SK-N-SH (cell line): Measurements from ENCODE around the gene CHD9.

ENCODE experiments used
- MAX ChIP-seq: IDR thresholded peaks from 2 replicates; pipeline ENCODE4 v1.4.0; 2012; ENCODE audit warnings: low read depth
- POLR2AphosphoS5 ChIP-seq: IDR thresholded peaks from 2 replicates; pipeline ENCODE4 v1.6.1; 2012; ENCODE audit warnings: low read depth, low read length
- TAF1 ChIP-seq: IDR thresholded peaks from 2 replicates; pipeline ENCODE4 v1.6.1; 2012; ENCODE audit warnings: low read depth, mild to moderate bottlenecking, low read length, moderate library complexity, borderline replicate concordance
- TF ChIP-seq, protein P1 (sequence below): fragments of 200-600 bp; sonication (generic); IDR thresholded peaks from 2 replicates; pipeline ENCODE4 v1.6.1; 2017; ENCODE audit warnings: antibody characterized with exemption, mild to moderate bottlenecking, moderate library complexity

DNA sequence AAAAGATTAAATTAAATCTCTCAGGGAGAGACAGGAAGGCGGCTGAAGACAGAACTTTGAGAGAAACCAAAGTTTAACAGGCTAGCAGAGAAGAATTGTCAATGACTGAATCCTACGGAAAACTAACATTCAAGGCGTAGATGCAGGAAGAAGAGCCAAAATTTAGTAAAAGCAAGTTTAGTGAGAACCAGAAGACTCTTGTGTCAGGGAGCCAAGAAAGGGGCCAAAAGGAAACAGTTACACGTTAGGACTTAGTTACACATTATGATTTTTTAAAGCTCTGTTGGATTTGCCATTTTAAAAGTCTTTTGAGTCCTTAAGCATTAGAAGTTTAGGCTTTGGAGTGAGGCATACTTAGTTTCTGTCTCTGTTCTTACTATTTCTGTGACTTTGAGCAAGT is 164.6 kb downstream of the CHD9 start:
- TF ChIP-seq TAF1 (no peak), POLR2AphosphoS5 (no peak), MAX (no peak)
- TF ChIP-seq, protein P1, sequence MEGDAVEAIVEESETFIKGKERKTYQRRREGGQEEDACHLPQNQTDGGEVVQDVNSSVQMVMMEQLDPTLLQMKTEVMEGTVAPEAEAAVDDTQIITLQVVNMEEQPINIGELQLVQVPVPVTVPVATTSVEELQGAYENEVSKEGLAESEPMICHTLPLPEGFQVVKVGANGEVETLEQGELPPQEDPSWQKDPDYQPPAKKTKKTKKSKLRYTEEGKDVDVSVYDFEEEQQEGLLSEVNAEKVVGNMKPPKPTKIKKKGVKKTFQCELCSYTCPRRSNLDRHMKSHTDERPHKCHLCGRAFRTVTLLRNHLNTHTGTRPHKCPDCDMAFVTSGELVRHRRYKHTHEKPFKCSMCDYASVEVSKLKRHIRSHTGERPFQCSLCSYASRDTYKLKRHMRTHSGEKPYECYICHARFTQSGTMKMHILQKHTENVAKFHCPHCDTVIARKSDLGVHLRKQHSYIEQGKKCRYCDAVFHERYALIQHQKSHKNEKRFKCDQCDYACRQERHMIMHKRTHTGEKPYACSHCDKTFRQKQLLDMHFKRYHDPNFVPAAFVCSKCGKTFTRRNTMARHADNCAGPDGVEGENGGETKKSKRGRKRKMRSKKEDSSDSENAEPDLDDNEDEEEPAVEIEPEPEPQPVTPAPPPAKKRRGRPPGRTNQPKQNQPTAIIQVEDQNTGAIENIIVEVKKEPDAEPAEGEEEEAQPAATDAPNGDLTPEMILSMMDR = no peak
